Thymus (tissue), 11 donors: Measurements from ENCODE around the gene HCK. TPM values are rescaled to one million over a fixed set of nuclear protein-coding genes. Genes with fewer than 3 reads are reported as not detected.

Experiments used
- DNase-seq, 9 donors: peaks; one replicate each; pipeline ENCODE4 v3.0.0-alpha.2; 2013; ENCODE audit warnings: low spot score in 9 of 9, low read depth in 6 of 9, missing footprints in 1 of 9
- H3K27ac ChIP-seq, 2 donors: one replicate each; pipeline ENCODE4 v1.5.1; 2013; ENCODE audit warnings: control low read depth in 1 of 2, low read depth in 1 of 2, low read length in 1 of 2, mild to moderate bottlenecking in 1 of 2, moderate library complexity in 1 of 2
- H3K27me3 ChIP-seq, 2 donors: one replicate each; pipeline ENCODE4 v1.5.1; 2013; ENCODE audit warnings: low read length in 1 of 2; ENCODE audit not compliant: control insufficient read depth in 2 of 2, insufficient read depth in 1 of 2
- H3K36me3 ChIP-seq, 2 donors: one replicate each; pipeline ENCODE4 v1.5.1; 2013; ENCODE audit warnings: low read length in 1 of 2, mild to moderate bottlenecking in 1 of 2, moderate library complexity in 1 of 2; ENCODE audit not compliant: control insufficient read depth in 2 of 2, insufficient read depth in 2 of 2
- H3K4me1 ChIP-seq, 2 donors: one replicate each; pipeline ENCODE4 v1.5.1; 2013; ENCODE audit warnings: low read length in 2 of 2; ENCODE audit not compliant: control insufficient read depth in 2 of 2, insufficient read depth in 2 of 2
- H3K4me3 ChIP-seq, 2 donors: one replicate each; pipeline ENCODE4 v1.5.1; 2013; ENCODE audit warnings: low read length in 2 of 2, control low read depth in 1 of 2, mild to moderate bottlenecking in 1 of 2
- H3K9me3 ChIP-seq, 2 donors: one replicate each; pipeline ENCODE4 v1.5.1; 2013; ENCODE audit warnings: low read length in 1 of 2, mild to moderate bottlenecking in 1 of 2; ENCODE audit not compliant: control insufficient read depth in 2 of 2, insufficient read depth in 1 of 2
- WGBS: extraction: QIAGEN DNeasy Blood & Tissue Kit; methylation state at CpG from one replicate; pipeline ENCODE4 v1.1.7; 2013; 5-methylcytosine and 5-hydroxymethylcytosine counted together
- polyA plus RNA-seq: library from polyadenylated mRNA; stranded (reverse); fragments of 200-250 nt; gene quantifications from one replicate; pipeline ENCODE4 v1.2.3, GENCODE V29; 2013
- total RNA-seq: library from RNA; stranded (reverse); fragments of 120-200 nt; gene quantifications from one replicate; pipeline ENCODE4 v1.2.4, GENCODE V29; 2013
- donor health status: healthy.

HCK gene
- total and polyA plus RNA-seq, 2 donors = 25.2 to 33.3 TPM

- no peaks in the 10 kb centered on the region for H3K9me3 ChIP-seq
- H3K4me3 ChIP-seq = no peak overlapping the region
- no peak overlapping the region for H3K27ac ChIP-seq
- 99% methylated on average over 15 of the region's 15 CpGs for WGBS
- H3K27me3 ChIP-seq = no peaks in the 10 kb centered on the region
- no peaks in the 10 kb centered on the region for H3K4me1 ChIP-seq
- DNase-seq = no peak
- peaks cover 76 to 88% of the 10 kb centered on the region in 2 donors for H3K36me3 ChIP-seq
These were observed 90.9 kb downstream of the HCK start for GRCh38 chr20:32142991-32143390.

- H3K27ac ChIP-seq = no peak overlapping the region
- DNase-seq = no peak
- peaks cover 73 to 82% of the 10 kb centered on the region in 2 donors for H3K36me3 ChIP-seq
- no peaks in the 10 kb centered on the region for H3K4me1 ChIP-seq
- no peak overlapping the region for H3K4me3 ChIP-seq
- 98% methylated on average over 8 of the region's 8 CpGs for WGBS
- H3K27me3 ChIP-seq = no peaks in the 10 kb centered on the region
- H3K9me3 ChIP-seq = no peaks in the 10 kb centered on the region
These were observed 93.0 kb downstream of the HCK start for GRCh38 chr20:32144898-32145662.

- no peak for DNase-seq
- WGBS = 98% methylated on average over 8 of the region's 8 CpGs
- peaks cover 64 to 74% of the 10 kb centered on the region in 2 donors for H3K36me3 ChIP-seq
- no peaks in the 10 kb centered on the region for H3K27me3 ChIP-seq
- peaks cover 0 to under 1% of the 10 kb centered on the region in 2 donors for H3K4me1 ChIP-seq
- no peak overlapping the region for H3K4me3 ChIP-seq
- H3K9me3 ChIP-seq = no peaks in the 10 kb centered on the region
- no peak overlapping the region for H3K27ac ChIP-seq
These were observed 97.6 kb downstream of the HCK start for GRCh38 chr20:32149566-32150170.

- H3K4me1 ChIP-seq = peaks cover 0 to 7% of the 10 kb centered on the region in 2 donors
- H3K4me3 ChIP-seq = no peak overlapping the region
- WGBS = 93% methylated on average over 10 of the region's 10 CpGs
- H3K9me3 ChIP-seq = no peaks in the 10 kb centered on the region
- no peak for DNase-seq
- H3K27ac ChIP-seq = no peak overlapping the region
- peaks cover 63 to 71% of the 10 kb centered on the region in 2 donors for H3K36me3 ChIP-seq
- H3K27me3 ChIP-seq = no peaks in the 10 kb centered on the region
These were observed 98.3 kb downstream of the HCK start for GRCh38 chr20:32150291-32150848.

Other genes with a start within 250 kb of the HCK start
- 0.66 TPM for gene MYLK2, start 232.9 kb upstream of the HCK start, total RNA-seq
- gene MYLK2, start 232.9 kb upstream of the HCK start, polyA plus RNA-seq = 1.4 TPM
- gene FOXS1, start 206.6 kb upstream of the HCK start, total RNA-seq = 4.7 TPM
- 1.2 TPM for gene FOXS1, start 206.6 kb upstream of the HCK start, polyA plus RNA-seq
- gene DUSP15, start 181.7 kb upstream of the HCK start, total RNA-seq = 0.76 TPM
- gene DUSP15, start 181.7 kb upstream of the HCK start, polyA plus RNA-seq = 1.6 TPM
- gene TTLL9, start 181.6 kb upstream of the HCK start, total RNA-seq = 0.05 TPM
- gene TTLL9, start 181.6 kb upstream of the HCK start, polyA plus RNA-seq = 0.46 TPM
- 11.1 TPM for gene PDRG1, start 100.2 kb upstream of the HCK start, total RNA-seq
- gene PDRG1, start 100.2 kb upstream of the HCK start, polyA plus RNA-seq = 16.4 TPM
- gene XKR7, start 84.1 kb upstream of the HCK start, total RNA-seq = under 0.01 TPM
- gene XKR7, start 84.1 kb upstream of the HCK start, polyA plus RNA-seq = 0.02 TPM
- 0.76 TPM for gene CCM2L, start 41.8 kb upstream of the HCK start, total RNA-seq
- gene CCM2L, start 41.8 kb upstream of the HCK start, polyA plus RNA-seq = 3.3 TPM
- gene TM9SF4, start 57.5 kb downstream of the HCK start, total RNA-seq = 13.6 TPM
- 18.7 TPM for gene TM9SF4, start 57.5 kb downstream of the HCK start, polyA plus RNA-seq
- 2.8 TPM for gene PLAGL2, start 155.5 kb downstream of the HCK start, total RNA-seq
- 5.0 TPM for gene PLAGL2, start 155.5 kb downstream of the HCK start, polyA plus RNA-seq
- gene POFUT1, start 155.6 kb downstream of the HCK start, total RNA-seq = 11.2 TPM
- gene POFUT1, start 155.6 kb downstream of the HCK start, polyA plus RNA-seq = 9.1 TPM
- 7.8 TPM for gene KIF3B, start 225.4 kb downstream of the HCK start, total RNA-seq
- gene KIF3B, start 225.4 kb downstream of the HCK start, polyA plus RNA-seq = 8.3 TPM